GM23338 (cell line): ENCODE results near the gene NTMT1. TPM values are rescaled to one million over a fixed set of nuclear protein-coding genes. Genes with fewer than 3 reads are reported as not detected.

Experiments used
- ATAC-seq: fragments of 200-7000 bp; cut with Tn5 transposase; 3 replicates; pipeline ENCODE4 v1.9.1; 2020
- DNase-seq: peaks from one replicate; pipeline ENCODE4 v3.0.0-alpha.2; 2015; ENCODE audit warnings: low spot score
- H2AFZ ChIP-seq: fragments of 200-600 bp; sonication (generic); 2 replicates; pipeline ENCODE4 v1.8.0; 2016; ENCODE audit warnings: antibody characterized with exemption, mild to moderate bottlenecking, moderate library complexity
- H3F3A ChIP-seq: fragments of 200-600 bp; sonication (generic); replicated peaks from 2 replicates; pipeline ENCODE4 v1.8.0; 2017; ENCODE audit warnings: antibody characterized with exemption, mixed run types, low read depth
- H3K27ac ChIP-seq: fragments of 200-600 bp; sonication (generic); 2 replicates; pipeline ENCODE4 v1.6.1; 2016; ENCODE audit warnings: low read depth
- H3K27me3 ChIP-seq: fragments of 200-600 bp; sonication (generic); 2 replicates; pipeline ENCODE4 v1.8.0; 2016; ENCODE audit warnings: mild to moderate bottlenecking, mixed run types, moderate library complexity; ENCODE audit not compliant: insufficient read depth
- H3K36me3 ChIP-seq: fragments of 200-600 bp; sonication (generic); 2 replicates; pipeline ENCODE4 v1.8.0; 2016; ENCODE audit warnings: mild to moderate bottlenecking; ENCODE audit not compliant: insufficient read depth
- H3K4me1 ChIP-seq: fragments of 200-600 bp; sonication (generic); 2 replicates; pipeline ENCODE4 v1.8.0; 2016; ENCODE audit warnings: mild to moderate bottlenecking, moderate library complexity; ENCODE audit not compliant: insufficient read depth
- H3K4me2 ChIP-seq: fragments of 200-600 bp; sonication (generic); 2 replicates; pipeline ENCODE4 v1.7.1; 2017; ENCODE audit warnings: mixed run types
- H3K4me3 ChIP-seq: fragments of 200-600 bp; sonication (generic); 2 replicates; pipeline ENCODE4 v1.6.1; 2016; ENCODE audit warnings: mixed run types
- H3K79me2 ChIP-seq: fragments of 200-600 bp; sonication (generic); replicated peaks from 2 replicates; pipeline ENCODE4 v1.8.0; 2017; ENCODE audit warnings: mild to moderate bottlenecking; ENCODE audit not compliant: insufficient read depth
- H3K9me2 ChIP-seq: fragments of 200-600 bp; sonication (generic); 2 replicates; pipeline ENCODE4 v1.8.0; 2017; ENCODE audit not compliant: insufficient read depth
- H4K20me1 ChIP-seq: fragments of 200-600 bp; sonication (generic); replicated peaks from 2 replicates; pipeline ENCODE4 v1.8.0; 2017; ENCODE audit warnings: mild to moderate bottlenecking; ENCODE audit not compliant: insufficient read depth
- H3K27ac Mint-ChIP-seq: 2 replicates; pipeline ENCODE4 v1.8.0; 2020; ENCODE audit warnings: inconsistent platforms, mild to moderate bottlenecking, moderate library complexity, mixed read lengths
- H3K27me3 Mint-ChIP-seq: 3 replicates; pipeline ENCODE4 v1.8.0; 2022; ENCODE audit warnings: low read depth, mild to moderate bottlenecking, moderate library complexity, mixed read lengths, inconsistent platforms; ENCODE audit not compliant: insufficient read depth, poor library complexity
- H3K36me3 Mint-ChIP-seq: 3 replicates; pipeline ENCODE4 v1.8.0; 2021; ENCODE audit warnings: low read depth, mild to moderate bottlenecking, inconsistent platforms, moderate library complexity, mixed read lengths
- H3K4me1 Mint-ChIP-seq: 3 replicates; pipeline ENCODE4 v1.8.0; 2020; ENCODE audit warnings: mild to moderate bottlenecking, inconsistent platforms, mixed read lengths
- H3K4me3 Mint-ChIP-seq: 3 replicates; pipeline ENCODE4 v1.8.0; 2021; ENCODE audit warnings: moderate library complexity, mild to moderate bottlenecking, inconsistent platforms, mixed read lengths
- H3K9me3 Mint-ChIP-seq: 3 replicates; pipeline ENCODE4 v1.8.0; 2020; ENCODE audit warnings: moderate library complexity, mild to moderate bottlenecking, inconsistent platforms, mixed read lengths
- CREB1 ChIP-seq: fragments of 250-450 bp; sonication (Bioruptor Pico); IDR thresholded peaks from 2 replicates; pipeline ENCODE4 v1.5.0; 2020; ENCODE audit warnings: low read depth, mild to moderate bottlenecking, moderate library complexity
- CTCF ChIP-seq, 2 experiments: fragments of 200-600 bp in 1 of 2; sonication (generic) in 1 of 2; conservative IDR thresholded peaks; 2 replicates each; pipeline versions ENCODE4 v1.5.1 to v1.6.1; 2016 to 2017; ENCODE audit warnings: antibody characterized with exemption in 2 of 2, low read depth in 2 of 2, mild to moderate bottlenecking in 2 of 2, moderate library complexity in 1 of 2
- ETS1 ChIP-seq: IDR thresholded peaks from 2 replicates; pipeline ENCODE4 v1.6.1; 2016; ENCODE audit warnings: antibody characterized with exemption
- EZH2 ChIP-seq: fragments of 200-600 bp; sonication (generic); IDR thresholded peaks from one replicate; pipeline ENCODE4 v1.8.0; 2017; ENCODE audit warnings: antibody characterized with exemption, mild to moderate bottlenecking, low read depth; ENCODE audit not compliant: unreplicated experiment
- EZH2phosphoT487 ChIP-seq: fragments of 200-600 bp; sonication (generic); IDR thresholded peaks from one replicate; pipeline ENCODE4 v1.8.1; 2018; ENCODE audit warnings: antibody characterized with exemption; ENCODE audit not compliant: unreplicated experiment
- JUNB ChIP-seq: IDR thresholded peaks from one replicate; pipeline ENCODE4 v1.6.1; 2016; ENCODE audit warnings: antibody characterized with exemption; ENCODE audit not compliant: unreplicated experiment
- NANOG ChIP-seq: IDR thresholded peaks from 2 replicates; pipeline ENCODE4 v1.6.1; 2016; ENCODE audit warnings: antibody characterized with exemption, borderline replicate concordance
- POLR2AphosphoS5 ChIP-seq: IDR thresholded peaks from 2 replicates; pipeline ENCODE4 v1.6.1; 2016; ENCODE audit warnings: antibody characterized with exemption, low read depth
- REST ChIP-seq: IDR thresholded peaks from one replicate; pipeline ENCODE4 v1.6.1; 2018; ENCODE audit warnings: antibody characterized with exemption; ENCODE audit not compliant: unreplicated experiment
- STAT1 ChIP-seq: IDR thresholded peaks from one replicate; pipeline ENCODE4 v1.6.1; 2016; ENCODE audit warnings: antibody characterized with exemption; ENCODE audit not compliant: unreplicated experiment
- ZNF114 ChIP-seq: fragments of 250-450 bp; sonication (Bioruptor Pico); IDR thresholded peaks from 2 replicates; pipeline ENCODE4 v1.5.0; 2020; ENCODE audit warnings: mild to moderate bottlenecking, moderate library complexity
- ZNF331 ChIP-seq: fragments of 250-450 bp; sonication (Bioruptor Pico); IDR thresholded peaks from 2 replicates; pipeline ENCODE4 v1.5.0; 2020; ENCODE audit warnings: low read depth, mild to moderate bottlenecking, moderate library complexity
- polyA plus RNA-seq: library from polyadenylated mRNA; unstranded; fragments of >200 nt; fragmentation: Nextera tagmentation; extraction: Ambion mirVana; gene quantifications from 2 replicates; pipeline ENCODE4 v1.2.1, GENCODE V29; 2016
- total RNA-seq: library from RNA; depleted of rRNA; stranded (reverse); fragments of >200 nt; shearing (Covaris generic); gene quantifications from 2 replicates; pipeline ENCODE4 v1.2.3, GENCODE V29; 2014
- TF ChIP-seq, protein P1 (sequence below): fragments of 250-450 bp; sonication (Bioruptor Pico); IDR thresholded peaks from 2 replicates; pipeline ENCODE4 v1.5.0; 2020; ENCODE audit warnings: mild to moderate bottlenecking, moderate library complexity

Gene NTMT1
- total and polyA plus RNA-seq, 2 experiments from 2014 or later, result 59.4 to 108 TPM

GRCh38 chr9:129613520-129614175 lies 12.3 kb upstream of the NTMT1 start:
- no peak overlapping the region for H3K27ac ChIP-seq

More at GRCh38 chr9:129613520-129614175, 12.3 kb upstream of the NTMT1 start:
- DNase-seq (no peak), ATAC-seq (no peak)
- Mint-ChIP-seq H3K27ac (no peak overlapping the region), H3K36me3 (no peaks in the 10 kb centered on the region), H3K4me3 (no peak overlapping the region), H3K9me3 (no peaks in the 10 kb centered on the region), H3K4me1 (peaks cover 14% of the 10 kb centered on the region), H3K27me3 (peaks cover 33% of the 10 kb centered on the region)
- H3K36me3 ChIP-seq, result no peaks in the 10 kb centered on the region
- no peaks in the 10 kb centered on the region for H3K9me2 ChIP-seq
- H3K79me2 ChIP-seq, result no peaks in the 10 kb centered on the region
- H2AFZ ChIP-seq, result no peak overlapping the region
- peaks cover 2% of the 10 kb centered on the region; the same call in 1 of the 2 replicates for H3K4me1 ChIP-seq
- H3K27me3 ChIP-seq, result peaks cover 18% of the 10 kb centered on the region
- H3K4me2 ChIP-seq, result no peak overlapping the region
- H3K4me3 ChIP-seq, result no peak overlapping the region
- no peak for TF ChIP-seq STAT1
- no peak for TF ChIP-seq JUNB
- no peak for TF ChIP-seq EZH2phosphoT487
- TF ChIP-seq POLR2AphosphoS5, result no peak
- no peak for TF ChIP-seq CTCF (conservative IDR thresholded peaks at IDR 0.05; ENCODE audit: low read depth in 2 of 2)
- TF ChIP-seq ZNF114, result no peak
- TF ChIP-seq ZNF331 (CRISPR knock-in tag), result no peak
- no peak for TF ChIP-seq EZH2
- TF ChIP-seq ETS1, result no peak
- TF ChIP-seq REST, result no peak
- no peak for TF ChIP-seq NANOG
- TF ChIP-seq CREB1 (CRISPR knock-in tag), result no peak
- TF ChIP-seq, protein P1, sequence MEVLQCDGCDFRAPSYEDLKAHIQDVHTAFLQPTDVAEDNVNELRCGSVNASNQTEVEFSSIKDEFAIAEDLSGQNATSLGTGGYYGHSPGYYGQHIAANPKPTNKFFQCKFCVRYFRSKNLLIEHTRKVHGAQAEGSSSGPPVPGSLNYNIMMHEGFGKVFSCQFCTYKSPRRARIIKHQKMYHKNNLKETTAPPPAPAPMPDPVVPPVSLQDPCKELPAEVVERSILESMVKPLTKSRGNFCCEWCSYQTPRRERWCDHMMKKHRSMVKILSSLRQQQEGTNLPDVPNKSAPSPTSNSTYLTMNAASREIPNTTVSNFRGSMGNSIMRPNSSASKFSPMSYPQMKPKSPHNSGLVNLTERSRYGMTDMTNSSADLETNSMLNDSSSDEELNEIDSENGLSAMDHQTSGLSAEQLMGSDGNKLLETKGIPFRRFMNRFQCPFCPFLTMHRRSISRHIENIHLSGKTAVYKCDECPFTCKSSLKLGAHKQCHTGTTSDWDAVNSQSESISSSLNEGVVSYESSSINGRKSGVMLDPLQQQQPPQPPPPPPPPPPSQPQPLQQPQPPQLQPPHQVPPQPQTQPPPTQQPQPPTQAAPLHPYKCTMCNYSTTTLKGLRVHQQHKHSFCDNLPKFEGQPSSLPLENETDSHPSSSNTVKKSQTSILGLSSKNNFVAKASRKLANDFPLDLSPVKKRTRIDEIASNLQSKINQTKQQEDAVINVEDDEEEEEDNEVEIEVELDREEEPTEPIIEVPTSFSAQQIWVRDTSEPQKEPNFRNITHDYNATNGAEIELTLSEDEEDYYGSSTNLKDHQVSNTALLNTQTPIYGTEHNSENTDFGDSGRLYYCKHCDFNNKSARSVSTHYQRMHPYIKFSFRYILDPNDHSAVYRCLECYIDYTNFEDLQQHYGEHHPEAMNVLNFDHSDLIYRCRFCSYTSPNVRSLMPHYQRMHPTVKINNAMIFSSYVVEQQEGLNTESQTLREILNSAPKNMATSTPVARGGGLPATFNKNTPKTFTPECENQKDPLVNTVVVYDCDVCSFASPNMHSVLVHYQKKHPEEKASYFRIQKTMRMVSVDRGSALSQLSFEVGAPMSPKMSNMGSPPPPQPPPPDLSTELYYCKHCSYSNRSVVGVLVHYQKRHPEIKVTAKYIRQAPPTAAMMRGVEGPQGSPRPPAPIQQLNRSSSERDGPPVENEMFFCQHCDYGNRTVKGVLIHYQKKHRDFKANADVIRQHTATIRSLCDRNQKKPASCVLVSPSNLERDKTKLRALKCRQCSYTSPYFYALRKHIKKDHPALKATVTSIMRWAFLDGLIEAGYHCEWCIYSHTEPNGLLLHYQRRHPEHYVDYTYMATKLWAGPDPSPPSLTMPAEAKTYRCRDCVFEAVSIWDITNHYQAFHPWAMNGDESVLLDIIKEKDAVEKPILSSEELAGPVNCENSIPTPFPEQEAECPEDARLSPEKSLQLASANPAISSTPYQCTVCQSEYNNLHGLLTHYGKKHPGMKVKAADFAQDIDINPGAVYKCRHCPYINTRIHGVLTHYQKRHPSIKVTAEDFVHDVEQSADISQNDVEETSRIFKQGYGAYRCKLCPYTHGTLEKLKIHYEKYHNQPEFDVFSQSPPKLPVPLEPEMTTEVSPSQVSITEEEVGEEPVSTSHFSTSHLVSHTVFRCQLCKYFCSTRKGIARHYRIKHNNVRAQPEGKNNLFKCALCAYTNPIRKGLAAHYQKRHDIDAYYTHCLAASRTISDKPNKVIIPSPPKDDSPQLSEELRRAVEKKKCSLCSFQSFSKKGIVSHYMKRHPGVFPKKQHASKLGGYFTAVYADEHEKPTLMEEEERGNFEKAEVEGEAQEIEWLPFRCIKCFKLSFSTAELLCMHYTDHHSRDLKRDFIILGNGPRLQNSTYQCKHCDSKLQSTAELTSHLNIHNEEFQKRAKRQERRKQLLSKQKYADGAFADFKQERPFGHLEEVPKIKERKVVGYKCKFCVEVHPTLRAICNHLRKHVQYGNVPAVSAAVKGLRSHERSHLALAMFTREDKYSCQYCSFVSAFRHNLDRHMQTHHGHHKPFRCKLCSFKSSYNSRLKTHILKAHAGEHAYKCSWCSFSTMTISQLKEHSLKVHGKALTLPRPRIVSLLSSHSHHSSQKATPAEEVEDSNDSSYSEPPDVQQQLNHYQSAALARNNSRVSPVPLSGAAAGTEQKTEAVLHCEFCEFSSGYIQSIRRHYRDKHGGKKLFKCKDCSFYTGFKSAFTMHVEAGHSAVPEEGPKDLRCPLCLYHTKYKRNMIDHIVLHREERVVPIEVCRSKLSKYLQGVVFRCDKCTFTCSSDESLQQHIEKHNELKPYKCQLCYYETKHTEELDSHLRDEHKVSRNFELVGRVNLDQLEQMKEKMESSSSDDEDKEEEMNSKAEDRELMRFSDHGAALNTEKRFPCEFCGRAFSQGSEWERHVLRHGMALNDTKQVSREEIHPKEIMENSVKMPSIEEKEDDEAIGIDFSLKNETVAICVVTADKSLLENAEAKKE (CRISPR knock-in tag), result no peak
- H4K20me1 ChIP-seq, result no peaks in the 10 kb centered on the region
- H3F3A ChIP-seq, result no peaks in the 10 kb centered on the region
